ENCODE results near the gene UIMC1. TPM values are rescaled to one million over a fixed set of nuclear protein-coding genes. Genes with fewer than 3 reads are reported as not detected.
A peak's percentile ranks its signal among the peaks of the same experiment; 100 is the strongest.

Gene UIMC1
- polyA plus RNA-seq, 3 donors = 14.8 to 35.6 (median 19.1) TPM

- Histone ChIP-seq H3K9me3 (replicated peaks in 1 of 2; ENCODE audit: control insufficient read depth in 1 of 2, insufficient read depth in 1 of 2, low read length in 2 of 2) (no peaks in the 10 kb centered on the region), H3K4me2 (replicated peaks; ENCODE audit: extremely low read depth, low read length, poor library complexity, severe bottlenecking) (no peak overlapping the region), H3K36me3 (replicated peaks in 1 of 2; ENCODE audit: control insufficient read depth in 1 of 2, insufficient read depth in 2 of 2, low read length in 2 of 2) (peaks cover 84 to 96% of the 10 kb centered on the region in 2 donors), H3K4me3 (replicated peaks in 1 of 3; ENCODE audit: low read depth in 2 of 3, low read length in 3 of 3) (no peak overlapping the region), H3K9ac (ENCODE audit: insufficient read depth, low read length, poor library complexity, severe bottlenecking) (no peak overlapping the region), H3K79me2 (ENCODE audit: insufficient read depth, low read length) (peaks cover 3% of the 10 kb centered on the region), H2AFZ (ENCODE audit: insufficient read depth, low read depth, low read length, poor library complexity, severe bottlenecking) (no peak overlapping the region), H3K27ac (ENCODE audit: low read depth in 1 of 2, low read length in 2 of 2) (no peak overlapping the region), H3K4me1 (ENCODE audit: control insufficient read depth in 1 of 2, insufficient read depth in 2 of 2, low read length in 2 of 2) (no peaks in the 10 kb centered on the region), H3K27me3 (ENCODE audit: control insufficient read depth in 2 of 2, insufficient read depth in 2 of 2, low read length in 2 of 2) (no peaks in the 10 kb centered on the region), H4K20me1 (ENCODE audit: insufficient read depth, low read length) (peaks cover 24% of the 10 kb centered on the region)
- DNase-seq = no peak
- H3K27me3 Mint-ChIP-seq (ENCODE audit: low read depth in 3 of 3) = no peaks in the 10 kb centered on the region
- H3K36me3 Mint-ChIP-seq = peaks cover 75 to 88% of the 10 kb centered on the region in 2 donors
- intact Hi-C loops (cut with micrococcal nuclease) = no loop called here
- no CpG with 5 or more reads among the region's 1 CpG for WGBS (ENCODE audit: insufficient coverage)
- no peak overlapping the region for H3K4me3 Mint-ChIP-seq
- H3K27ac Mint-ChIP-seq = peak overlapping the region in 1 of 7 donors; percentile 51
- TF ChIP-seq CTCF (IDR thresholded peaks at IDR 0.05) = no peak
- no peaks in the 10 kb centered on the region for H3K9me3 Mint-ChIP-seq
- H3K4me1 Mint-ChIP-seq = no peaks in the 10 kb centered on the region
Observed at GRCh38 chr5:176948458-176948857, 58.1 kb downstream of the UIMC1 start.

- Histone ChIP-seq H3K9me3 (replicated peaks in 1 of 2; ENCODE audit: control insufficient read depth in 1 of 2, insufficient read depth in 1 of 2, low read length in 2 of 2) (no peaks in the 10 kb centered on the region), H3K27me3 (ENCODE audit: control insufficient read depth in 2 of 2, insufficient read depth in 2 of 2, low read length in 2 of 2) (no peaks in the 10 kb centered on the region), H3K4me1 (ENCODE audit: control insufficient read depth in 1 of 2, insufficient read depth in 2 of 2, low read length in 2 of 2) (no peaks in the 10 kb centered on the region), H3K4me2 (replicated peaks; ENCODE audit: extremely low read depth, low read length, poor library complexity, severe bottlenecking) (no peak overlapping the region), H3K36me3 (replicated peaks in 1 of 2; ENCODE audit: control insufficient read depth in 1 of 2, insufficient read depth in 2 of 2, low read length in 2 of 2) (peaks cover 83 to 96% of the 10 kb centered on the region in 2 donors), H4K20me1 (ENCODE audit: insufficient read depth, low read length) (peaks cover 27% of the 10 kb centered on the region), H3K4me3 (replicated peaks in 1 of 3; ENCODE audit: low read depth in 2 of 3, low read length in 3 of 3) (no peak overlapping the region), H3K27ac (ENCODE audit: low read depth in 1 of 2, low read length in 2 of 2) (no peak overlapping the region), H3K9ac (ENCODE audit: insufficient read depth, low read length, poor library complexity, severe bottlenecking) (no peak overlapping the region), H3K79me2 (ENCODE audit: insufficient read depth, low read length) (peaks cover under 1% of the 10 kb centered on the region), H2AFZ (ENCODE audit: insufficient read depth, low read depth, low read length, poor library complexity, severe bottlenecking) (no peak overlapping the region)
- Mint-ChIP-seq H3K4me1 (no peaks in the 10 kb centered on the region), H3K36me3 (peaks cover 77 to 88% of the 10 kb centered on the region in 2 donors), H3K4me3 (no peak overlapping the region), H3K27me3 (ENCODE audit: low read depth in 3 of 3) (no peaks in the 10 kb centered on the region), H3K27ac (no peak overlapping the region), H3K9me3 (no peaks in the 10 kb centered on the region)
- no peak for TF ChIP-seq CTCF (IDR thresholded peaks at IDR 0.05)
- DNase-seq = no peak
- 100% methylated on average over 1 of the region's 2 CpGs for WGBS (ENCODE audit: insufficient coverage)
- intact Hi-C loops (cut with micrococcal nuclease) = no loop called here
Observed at GRCh38 chr5:176947847-176948246, 58.7 kb downstream of the UIMC1 start.

Measured in CD14-positive monocyte (primary cell).